ENCODE measurements around the gene OCRL. TPM values are rescaled to one million over a fixed set of nuclear protein-coding genes. Genes with fewer than 3 reads are reported as not detected.

The OCRL gene
- total RNA-seq, 1 experiment from 2014 or later, result 53.7 TPM

- Histone ChIP-seq H3K4me1 (ENCODE audit: control insufficient read depth, insufficient read depth, low read length) (no peaks in the 10 kb centered on the region; the same call in 1 of the 2 replicates), H3K27me3 (ENCODE audit: control insufficient read depth, insufficient read depth, low read length) (no peaks in the 10 kb centered on the region), H3K36me3 (ENCODE audit: control insufficient read depth, insufficient read depth, low read length) (peaks cover 25% of the 10 kb centered on the region), H3K27ac (ENCODE audit: low read length) (no peak overlapping the region), H3K4me3 (ENCODE audit: low read depth in 2 of 2, low read length in 2 of 2) (no peak overlapping the region), H3K9me3 (ENCODE audit: control insufficient read depth, insufficient read depth, low read depth, low read length) (no peaks in the 10 kb centered on the region)
- no TSS peak for BruUV-seq (replicated peaks)
- intact Hi-C loops (cut with micrococcal nuclease; ENCODE audit: unreplicated experiment), result no loop called here
- in situ Hi-C loops (cut with HindIII; ENCODE audit: low pct_unique_long_range_greater_than_20kb, low sequenced_read_pairs), result no loop called here
- ATAC-seq (no peak), DNase-seq (ENCODE audit: low read depth, low spot score) (no peak)
- TF ChIP-seq CTCF (IDR thresholded peaks at IDR 0.05), result no peak
- no peak for TF ChIP-seq REST (IDR thresholded peaks at IDR 0.05; ENCODE audit: insufficient read depth in 1 of 2, low read depth in 2 of 2, low read length in 1 of 2)
- TF ChIP-seq TCF7L2 (IDR thresholded peaks at IDR 0.05; ENCODE audit: low read depth, low read length), result no peak
- TF ChIP-seq POLR2AphosphoS5 (IDR thresholded peaks at IDR 0.05; ENCODE audit: low read depth, low read length), result no peak
- no peak for TF ChIP-seq SIN3A (IDR thresholded peaks at IDR 0.05; ENCODE audit: borderline replicate concordance, insufficient read depth, low read depth, low read length)
- ChIA-PET CTCF (no interaction called here), POLR2A (no interaction called here)
Observed at GRCh38 chrX:129574214-129574613, 34.2 kb downstream of the OCRL start.

GRCh38 chrX:129576539-129576938 lies 36.5 kb downstream of the OCRL start:
- H3K9me3 ChIP-seq (ENCODE audit: control insufficient read depth, insufficient read depth, low read depth, low read length), result no peaks in the 10 kb centered on the region
- ATAC-seq (no peak), DNase-seq (ENCODE audit: low read depth, low spot score) (no peak)
- ChIA-PET POLR2A (no interaction called here), CTCF (interaction anchor here (0.6 kb wide), 1 partner anchor 50 kb away, joined by 3 read pairs; no protein-coding TSS in a partner anchor)
- no peaks in the 10 kb centered on the region; the same call in 1 of the 2 replicates for H3K4me1 ChIP-seq (ENCODE audit: control insufficient read depth, insufficient read depth, low read length)
- no peaks in the 10 kb centered on the region for H3K27me3 ChIP-seq (ENCODE audit: control insufficient read depth, insufficient read depth, low read length)
- H3K27ac ChIP-seq (ENCODE audit: low read length), result no peak overlapping the region
- intact Hi-C loops (cut with micrococcal nuclease; ENCODE audit: unreplicated experiment), result no loop called here
- BruUV-seq (replicated peaks), result no TSS peak
- no peak for TF ChIP-seq CTCF (IDR thresholded peaks at IDR 0.05)
- no peak for TF ChIP-seq TCF7L2 (IDR thresholded peaks at IDR 0.05; ENCODE audit: low read depth, low read length)
- TF ChIP-seq SIN3A (IDR thresholded peaks at IDR 0.05; ENCODE audit: borderline replicate concordance, insufficient read depth, low read depth, low read length), result no peak
- no peak for TF ChIP-seq REST (IDR thresholded peaks at IDR 0.05; ENCODE audit: insufficient read depth in 1 of 2, low read depth in 2 of 2, low read length in 1 of 2)
- in situ Hi-C loops (cut with HindIII; ENCODE audit: low pct_unique_long_range_greater_than_20kb, low sequenced_read_pairs), result no loop called here
- H3K4me3 ChIP-seq (ENCODE audit: low read depth in 2 of 2, low read length in 2 of 2), result no peak overlapping the region
- H3K36me3 ChIP-seq (ENCODE audit: control insufficient read depth, insufficient read depth, low read length), result peaks cover 21% of the 10 kb centered on the region

All from Panc1 (cell line).